ENCODE data around the gene PRKN.
"Not testable (repeated sequence)": the region's sequence is repeated elsewhere in the genome, so short reads cannot be mapped to it uniquely, and the experiment has no call there.

Gene PRKN

DNA sequence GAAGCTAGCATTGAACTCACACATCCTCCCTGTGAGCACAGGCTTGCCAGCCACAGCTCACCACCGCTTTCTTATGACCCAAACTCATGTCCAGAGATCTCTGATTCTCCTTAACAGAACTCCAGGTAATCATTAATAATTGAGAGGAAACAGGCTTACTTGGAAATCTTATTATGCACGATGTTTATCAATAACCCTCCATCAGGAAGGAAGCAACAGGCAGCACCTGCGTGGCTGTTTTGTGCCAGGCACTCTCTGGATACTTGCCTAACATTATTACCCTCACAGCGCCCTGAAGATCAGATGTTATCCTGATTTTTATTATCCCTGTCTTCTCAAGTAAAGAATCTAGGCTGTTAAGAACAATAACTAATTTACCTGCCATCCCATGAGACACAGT, 306.6 kb downstream of the PRKN start:
- DNase-seq: no peak

DNA sequence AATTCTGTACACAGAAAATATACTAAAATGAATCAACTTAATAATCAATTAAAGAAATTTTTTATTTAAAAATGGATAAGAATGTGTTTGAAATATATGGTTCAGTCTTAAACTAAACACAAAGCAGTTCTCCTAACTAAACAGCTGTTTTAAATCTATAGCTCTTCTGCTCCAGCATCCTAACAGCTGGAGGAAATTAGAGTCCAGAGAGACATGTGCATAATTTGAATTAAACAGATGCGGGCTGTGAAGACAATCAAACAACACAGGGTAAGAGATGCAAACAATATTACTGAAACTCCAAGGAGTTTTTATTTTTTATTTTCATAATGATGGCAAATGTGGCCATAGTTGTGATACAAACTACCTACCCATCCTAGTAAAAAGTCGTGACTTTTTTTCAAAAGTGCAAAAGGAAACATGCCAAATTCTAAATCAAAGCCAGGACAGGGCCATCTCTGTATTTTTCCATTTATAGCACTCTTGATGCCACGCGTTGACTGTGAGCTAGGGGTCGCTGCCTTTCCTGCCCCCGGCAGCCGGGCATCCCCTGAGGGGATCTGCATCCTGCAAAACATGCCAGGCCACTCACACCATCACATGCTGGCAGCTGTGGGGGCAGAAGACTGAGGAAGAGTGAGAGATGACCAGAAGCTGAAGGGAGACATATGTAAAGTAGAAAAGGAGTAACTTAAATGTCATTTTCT, 310.6 kb downstream of the PRKN start:
- no peak for DNase-seq

DNA sequence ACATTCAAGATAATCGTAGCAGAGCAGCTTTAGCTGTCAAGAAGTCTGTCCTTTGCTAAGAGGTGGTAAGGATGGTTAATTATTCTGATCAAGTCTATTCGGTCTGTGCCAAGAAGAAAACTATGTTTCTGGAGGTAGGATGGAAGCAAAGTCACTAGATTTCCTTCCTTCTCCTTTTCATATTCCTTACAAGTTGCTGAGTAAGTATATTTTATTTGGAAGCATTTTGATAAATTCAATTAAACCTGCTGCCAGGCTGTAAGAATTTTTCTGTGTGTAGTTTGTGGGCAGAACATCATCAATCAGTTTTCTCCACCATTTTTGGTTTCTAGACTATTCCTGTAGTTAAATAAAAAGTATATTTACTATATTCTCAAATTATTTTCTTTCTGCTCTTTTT, 311.3 kb downstream of the PRKN start:
- DNase-seq: no peak

- no peak for DNase-seq
Measured at GRCh38 chr6:162409741-162410691, 317.6 kb downstream of the PRKN start.

GRCh38 chr6:162408826-162409535, 318.6 kb downstream of the PRKN start:
- no peak for DNase-seq

DNA sequence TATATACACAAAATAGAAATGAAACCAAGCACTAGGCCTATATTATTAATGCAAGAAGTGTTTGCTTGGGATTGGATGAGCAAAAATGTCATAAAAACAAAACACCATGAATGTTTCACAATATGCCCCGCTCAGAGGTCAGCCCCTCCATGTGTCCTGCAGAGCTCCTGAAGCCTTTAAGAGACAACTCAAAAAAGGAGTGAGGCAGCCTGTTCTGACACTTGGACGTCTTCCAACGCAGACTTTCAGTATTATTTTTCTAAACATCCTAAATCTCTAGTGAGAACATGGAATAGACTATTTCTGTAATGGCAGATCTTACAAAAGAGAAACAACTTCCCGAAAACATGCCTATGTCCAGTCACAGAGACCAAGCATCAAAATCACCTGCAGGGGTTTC, 322.6 kb downstream of the PRKN start:
- DNase-seq: no peak

DNA sequence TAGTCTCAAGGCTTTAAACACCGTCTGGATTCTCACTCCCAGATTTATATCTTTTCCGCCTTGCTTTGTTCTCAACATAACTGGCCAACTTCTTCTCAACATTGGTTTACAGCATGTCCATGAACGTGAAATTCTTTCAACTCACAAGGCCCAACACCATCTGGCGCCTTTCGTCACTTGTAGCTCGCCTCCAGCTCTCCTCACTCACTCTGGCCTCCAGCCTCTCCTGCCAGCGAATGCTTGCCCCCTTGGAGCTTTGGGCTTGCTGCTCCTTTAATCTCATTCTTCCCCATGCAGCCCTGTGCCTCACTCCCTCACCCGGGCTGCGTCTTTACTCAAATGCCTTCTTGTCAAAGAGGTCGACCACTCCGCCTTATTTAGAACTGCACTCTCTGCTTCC, 324.5 kb downstream of the PRKN start:
- no peak for DNase-seq

GRCh38 chr6:162395181-162395580, 332.4 kb downstream of the PRKN start:
- DNase-seq: no peak

- not testable (repeated sequence) for DNase-seq
Measured at GRCh38 chr6:162390961-162391811, 336.4 kb downstream of the PRKN start.

DNA sequence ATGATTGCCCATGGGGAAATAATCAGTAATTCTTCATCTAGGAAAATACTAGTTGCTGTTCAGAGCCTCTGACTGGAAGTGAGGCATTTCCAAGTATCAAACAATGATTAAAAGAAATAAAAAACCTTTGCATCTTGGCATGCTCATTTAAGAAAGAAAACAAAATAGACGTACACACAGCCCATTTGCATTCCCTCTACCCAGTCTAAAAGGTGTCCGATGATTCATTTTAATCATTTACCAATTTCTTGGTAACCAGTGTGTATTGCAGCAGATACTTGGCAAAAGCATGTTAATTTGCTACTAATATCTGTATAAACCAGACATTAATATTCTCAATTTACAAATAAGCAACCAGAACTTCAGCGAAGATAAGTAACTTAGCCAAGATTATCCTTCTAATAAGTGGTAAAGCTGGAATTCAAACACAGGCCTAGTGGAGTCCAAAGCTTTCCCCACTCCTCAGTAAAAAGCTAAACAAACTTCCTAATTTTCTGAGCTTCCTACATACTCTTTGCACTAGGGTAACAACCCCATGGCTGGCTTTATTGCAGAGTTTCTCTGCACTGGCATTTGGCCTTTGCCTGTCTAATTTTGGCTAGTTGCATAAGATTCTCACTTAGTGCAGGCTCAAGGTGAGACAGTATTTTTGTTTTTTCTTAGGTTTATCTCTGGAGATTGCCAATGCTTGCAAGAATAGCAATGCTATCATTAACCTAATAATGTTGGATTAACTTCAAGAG, 338.1 kb downstream of the PRKN start:
- no peak for DNase-seq

- no peak for DNase-seq
Measured at GRCh38 chr6:162388383-162388777, 339.2 kb downstream of the PRKN start.

GRCh38 chr6:162387718-162388382, 339.7 kb downstream of the PRKN start:
- no peak for DNase-seq

- DNase-seq: no peak
Measured at GRCh38 chr6:162385980-162386379, 341.6 kb downstream of the PRKN start.

- DNase-seq: no peak
Measured at GRCh38 chr6:162379757-162380409, 347.7 kb downstream of the PRKN start.

DNA sequence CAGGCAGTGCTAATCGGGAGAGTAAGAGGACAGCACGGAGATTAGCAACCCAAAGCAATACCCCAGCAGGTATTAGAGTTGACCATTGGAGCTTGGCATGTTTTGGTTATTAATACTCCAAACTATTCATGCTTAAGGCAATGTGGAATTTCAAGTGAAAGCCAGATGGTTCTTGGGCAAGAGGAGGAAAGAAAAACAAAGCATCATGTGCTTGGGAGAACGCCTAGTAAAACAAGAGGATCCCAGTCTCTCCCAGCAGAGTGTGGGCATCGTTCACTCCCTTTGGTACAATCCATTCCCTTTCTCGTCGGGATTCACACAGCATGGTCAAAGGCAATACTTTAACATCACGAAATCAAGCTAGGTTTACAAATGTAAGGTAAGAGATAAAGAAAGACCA, 349.8 kb downstream of the PRKN start:
- no peak for DNase-seq

DNA sequence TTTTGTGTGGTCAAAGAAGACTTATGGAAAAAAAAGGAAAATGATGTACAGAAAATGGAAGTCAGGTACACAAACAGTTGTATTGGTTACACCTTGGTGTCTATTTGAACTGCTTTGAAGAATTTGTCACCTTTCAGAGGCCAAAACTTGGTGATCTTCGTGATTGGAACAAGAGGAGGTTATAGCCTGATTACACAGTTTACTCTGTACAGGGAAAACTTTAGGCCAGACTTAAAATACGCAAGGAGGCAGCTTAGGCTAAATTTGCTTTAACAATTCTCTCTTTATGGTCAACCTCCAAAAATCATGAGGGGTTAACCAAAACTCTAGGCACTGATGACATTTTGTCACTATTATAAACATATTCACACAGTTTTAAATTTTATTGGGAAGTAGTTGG, 353.7 kb downstream of the PRKN start:
- DNase-seq: no peak

DNA sequence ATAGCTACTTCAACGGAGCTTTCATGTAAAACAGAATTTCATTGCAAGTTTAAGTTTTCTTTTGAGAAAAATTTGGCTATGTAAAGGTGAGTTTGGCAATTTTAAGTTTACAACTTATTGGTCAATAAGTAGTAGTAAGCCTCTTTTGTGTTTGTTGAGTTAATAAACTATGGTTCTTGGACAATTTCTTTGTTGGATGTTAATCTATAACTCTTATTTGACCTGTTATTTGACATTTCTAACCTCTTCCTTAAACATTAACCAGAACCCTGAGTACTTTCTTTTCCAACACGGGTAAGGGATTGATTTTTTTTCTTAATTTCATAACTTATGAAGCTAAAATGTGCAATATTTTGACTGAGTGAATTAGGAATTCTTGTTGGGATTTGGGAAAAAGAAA, 354.4 kb downstream of the PRKN start:
- DNase-seq: no peak

DNA sequence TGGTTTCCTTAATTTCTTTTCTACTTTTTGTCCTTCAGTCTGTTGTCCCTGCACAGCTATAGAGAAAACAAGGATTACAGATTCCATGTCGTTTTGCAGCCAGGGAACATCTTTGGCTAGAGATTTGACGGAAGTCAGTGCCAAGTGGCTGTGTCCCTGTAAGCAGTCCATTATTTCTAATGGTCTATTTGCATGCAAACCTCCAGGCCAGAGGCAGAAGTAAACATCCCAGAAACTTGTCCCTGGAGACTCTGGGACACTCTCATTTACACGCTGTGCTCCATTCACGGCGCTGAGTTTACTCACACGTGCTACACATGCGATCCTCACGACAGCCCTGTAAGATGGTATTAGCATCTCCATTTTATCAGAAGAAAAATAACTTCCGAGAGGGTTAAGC, 355.5 kb downstream of the PRKN start:
- no peak for DNase-seq

GRCh38 chr6:162371121-162371520, 356.4 kb downstream of the PRKN start:
- DNase-seq: no peak

DNA sequence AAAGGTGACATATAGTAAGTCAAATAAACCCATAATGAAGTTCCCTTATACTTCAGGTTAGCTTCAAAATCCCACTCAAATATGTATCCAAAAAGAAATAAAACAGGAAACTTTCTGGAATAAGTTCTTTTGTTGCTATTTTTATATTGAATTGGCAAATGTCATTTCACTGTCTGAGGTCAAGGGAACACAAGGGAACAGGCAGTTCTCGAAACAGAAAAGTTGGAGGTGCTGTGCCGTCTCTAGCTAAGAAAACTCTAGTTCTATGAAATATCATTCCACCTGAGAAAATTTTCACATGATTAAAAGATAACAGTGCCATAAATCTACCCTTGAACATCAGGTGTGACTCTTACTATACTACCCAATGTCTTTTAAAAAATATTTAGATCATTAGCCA, 358.5 kb downstream of the PRKN start:
- DNase-seq: no peak

- DNase-seq: no peak
Measured at GRCh38 chr6:162364488-162364887, 363.1 kb downstream of the PRKN start.

Measured in activated T-cell treated with anti-CD3 and anti-CD28 coated beads, Interleukin-2, amount 50 U/mL, for 48 hours (primary cell).